K562 (cell line): ENCODE measurements around the gene ZNF541. TPM values are rescaled to one million over a fixed set of nuclear protein-coding genes. Genes with fewer than 3 reads are reported as not detected.
A peak's percentile ranks its signal among the peaks of the same experiment; 100 is the strongest.

Source experiments
- BCOR ChIP-seq: fragments of 450-650 bp; IDR thresholded peaks from 2 replicates; pipeline ENCODE4 v1.6.1; 2016
- ESRRA ChIP-seq: fragments of 450-650 bp; IDR thresholded peaks from 2 replicates; pipeline ENCODE4 v1.6.1; 2014; ENCODE audit warnings: low read depth, mild to moderate bottlenecking, moderate library complexity, borderline replicate concordance
- FOXP1 ChIP-seq: sonication (generic); formaldehyde crosslinking; IDR thresholded peaks from 2 replicates; pipeline ENCODE4 v1.8.0; 2022; ENCODE audit warnings: mild to moderate bottlenecking, missing genetic modification reagents
- GABPB2 ChIP-seq: fragments of 250-450 bp; sonication (Bioruptor Pico); conservative IDR thresholded peaks from 2 replicates; pipeline ENCODE4 v1.5.1; 2021; ENCODE audit warnings: mild to moderate bottlenecking
- GATAD2B ChIP-seq: fragments of 450-650 bp; IDR thresholded peaks from 2 replicates; pipeline ENCODE4 v1.6.1; 2017; ENCODE audit warnings: mild to moderate bottlenecking, borderline replicate concordance
- KAT7 ChIP-seq: sonication (generic); formaldehyde crosslinking; IDR thresholded peaks from 2 replicates; pipeline ENCODE4 v1.8.0; 2022; ENCODE audit warnings: missing genetic modification reagents, mild to moderate bottlenecking, borderline replicate concordance
- RAD21 ChIP-seq, 2 experiments: fragments of 250-450 bp in 1 of 2; fragments of 450-650 bp in 1 of 2; sonication (Bioruptor Pico) in 1 of 2; formaldehyde crosslinking in 1 of 2; IDR thresholded peaks in 1 of 2; conservative IDR thresholded peaks in 1 of 2; 2 replicates each; pipeline versions ENCODE4 v1.4.0 to v1.8.0; 2020 to 2022; ENCODE audit warnings: mild to moderate bottlenecking in 2 of 2, moderate library complexity in 1 of 2
- SAFB ChIP-seq: fragments of 200-400 bp; formaldehyde crosslinking; IDR thresholded peaks from 2 replicates; pipeline ENCODE4 v1.6.1; 2017; ENCODE audit warnings: low read depth, low read length, borderline replicate concordance
- SOX6 ChIP-seq: fragments of 450-650 bp; IDR thresholded peaks from 2 replicates; pipeline ENCODE4 v1.6.1; 2014; ENCODE audit warnings: mild to moderate bottlenecking
- TARDBP ChIP-seq: fragments of 450-650 bp; IDR thresholded peaks from 2 replicates; pipeline ENCODE4 v1.6.1; 2016
- YY1 ChIP-seq, 3 experiments: IDR thresholded peaks; 2 replicates each; pipeline ENCODE4 v1.6.1; 2011; ENCODE audit warnings: low read length in 2 of 3, mild to moderate bottlenecking in 2 of 3, moderate library complexity in 2 of 3, borderline replicate concordance in 1 of 3, control low read depth in 1 of 3, low read depth in 1 of 3; ENCODE audit not compliant: insufficient read depth in 3 of 3, insufficient replicate concordance in 2 of 3, control insufficient read depth in 1 of 3, insufficient read length in 1 of 3; ENCODE audit errors: extremely low read depth in 1 of 3
- ZNF740 ChIP-seq, 3 experiments: fragments of 200-800 bp in 1 of 3; sonication (Bioruptor generic) in 1 of 3; sonication (generic) in 1 of 3; formaldehyde crosslinking in 1 of 3; IDR thresholded peaks; 2 replicates each; pipeline versions ENCODE4 v1.6.1 to v1.8.0; 2016 to 2022; ENCODE audit warnings: mild to moderate bottlenecking in 2 of 3, missing compliant biosample characterization in 2 of 3, missing genetic modification characterization in 2 of 3, missing genetic modification reagents in 1 of 3
- polyA plus RNA-seq, 8 experiments: library from polyadenylated mRNA; depleted of rRNA in 4 of 8; stranded (reverse) in 5 of 8; unstranded in 3 of 8; fragments of >200 nt; fragmentation: Nextera tagmentation in 2 of 8; fragmentation: Illumina TruSeq in 1 of 8; extraction: Ambion mirVana in 2 of 8; extraction: Trizol in 1 of 8; gene quantifications; 2 replicates each; pipeline versions ENCODE4 v1.2.1 to v1.2.3, GENCODE V29; 2011 to 2014; ENCODE audit warnings: inconsistent platforms in 1 of 8, missing spikeins in 1 of 8
- total RNA-seq, 7 experiments: library from RNA; depleted of rRNA in 6 of 7; stranded (reverse); fragments of >200 nt in 6 of 7; fragmentation: Illumina TruSeq in 2 of 7; extraction: Trizol in 2 of 7; gene quantifications; 2 replicates each; pipeline versions ENCODE4 v1.2.1 to v1.2.3, GENCODE V29; 2011 to 2021; ENCODE audit warnings: low replicate concordance in 1 of 7
- TF ChIP-seq, protein P1 (sequence below): sonication (generic); formaldehyde crosslinking; IDR thresholded peaks from 2 replicates; pipeline ENCODE4 v1.8.1; 2023; ENCODE audit warnings: mild to moderate bottlenecking, missing genetic modification reagents
- TF ChIP-seq, protein P2 (sequence below), 2 experiments: fragments of 450-650 bp; IDR thresholded peaks; 2 replicates each; pipeline ENCODE4 v1.6.1; 2016
- TF ChIP-seq, protein P3 (sequence below), 2 experiments: fragments of 200-800 bp in 1 of 2; sonication (Bioruptor generic) in 1 of 2; sonication (generic) in 1 of 2; formaldehyde crosslinking in 1 of 2; IDR thresholded peaks in 1 of 2; conservative IDR thresholded peaks in 1 of 2; 2 replicates each; pipeline versions ENCODE4 v1.5.0 to v1.6.1; 2016 to 2020; ENCODE audit warnings: missing compliant biosample characterization in 1 of 2, missing genetic modification characterization in 1 of 2, missing genetic modification reagents in 1 of 2

Gene ZNF541
- total and polyA plus RNA-seq, 9 of the 15 experiments (the other 6 are each of a cell fraction or from before 2014, with no cell fraction given), result 0.04 to 0.11 (median 0.05) TPM; not detected in 1

DNA sequence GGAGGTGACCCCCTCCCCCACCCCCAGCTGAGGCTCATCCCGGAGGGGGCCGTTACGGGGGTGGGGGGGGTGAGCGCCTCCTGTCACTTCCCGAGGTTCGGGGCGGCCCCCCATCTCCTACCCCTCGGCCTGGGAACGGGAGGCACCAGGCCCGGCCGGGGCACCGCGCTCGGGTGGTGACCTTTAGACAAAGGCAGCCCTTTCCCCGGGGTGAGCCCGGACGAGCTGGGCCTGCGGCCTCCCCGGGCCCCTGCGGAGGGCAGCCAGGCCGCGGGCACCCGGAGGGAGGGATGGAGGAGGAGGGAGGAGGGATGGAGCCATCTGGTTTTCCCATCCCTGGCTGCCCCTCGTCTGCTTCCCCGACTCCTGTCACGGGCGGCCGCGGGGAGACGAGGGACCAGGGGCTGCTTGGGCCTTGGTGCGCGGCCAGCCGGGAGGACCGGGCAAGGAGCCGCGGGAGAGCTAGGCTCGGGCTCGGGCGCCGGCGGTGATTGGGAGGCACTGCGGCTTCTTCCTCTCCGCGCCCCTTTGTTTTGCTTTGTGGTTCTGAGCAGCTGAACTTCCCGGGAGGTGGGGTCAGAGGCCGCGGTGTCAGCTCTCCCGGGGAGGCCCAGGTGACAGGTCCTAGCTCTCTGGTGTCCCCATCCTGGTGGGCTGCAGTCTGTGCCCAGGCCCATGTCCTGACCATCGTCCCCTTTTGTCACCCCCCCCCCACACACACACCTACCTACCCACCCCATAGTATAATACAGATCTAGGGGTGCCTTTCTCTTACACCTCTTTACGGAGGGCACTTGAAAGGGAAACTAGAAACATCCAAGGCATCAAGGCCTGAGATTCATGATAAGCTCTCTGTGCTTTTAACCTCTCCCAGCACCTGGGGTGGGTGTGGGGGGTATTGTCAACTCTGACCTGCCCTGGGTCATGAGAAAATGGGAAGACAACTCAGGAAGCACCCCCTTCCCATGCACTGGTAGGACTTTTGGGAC, 37.3 kb upstream of the ZNF541 start (continued):
- TF ChIP-seq, protein P1, sequence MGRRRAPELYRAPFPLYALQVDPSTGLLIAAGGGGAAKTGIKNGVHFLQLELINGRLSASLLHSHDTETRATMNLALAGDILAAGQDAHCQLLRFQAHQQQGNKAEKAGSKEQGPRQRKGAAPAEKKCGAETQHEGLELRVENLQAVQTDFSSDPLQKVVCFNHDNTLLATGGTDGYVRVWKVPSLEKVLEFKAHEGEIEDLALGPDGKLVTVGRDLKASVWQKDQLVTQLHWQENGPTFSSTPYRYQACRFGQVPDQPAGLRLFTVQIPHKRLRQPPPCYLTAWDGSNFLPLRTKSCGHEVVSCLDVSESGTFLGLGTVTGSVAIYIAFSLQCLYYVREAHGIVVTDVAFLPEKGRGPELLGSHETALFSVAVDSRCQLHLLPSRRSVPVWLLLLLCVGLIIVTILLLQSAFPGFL (CRISPR knock-in tag), result no peak
- peak; percentile 42; the same call in 1 of the 2 replicates for TF ChIP-seq ESRRA
- no peak for TF ChIP-seq ZNF740 (CRISPR knock-in tag; IDR thresholded peaks at IDR 0.05)
- TF ChIP-seq ZNF740 (tag; IDR thresholded peaks at IDR 0.05), result no peak; a peak in 1 of 4 replicates
- no peak for TF ChIP-seq GABPB2
- no peak for TF ChIP-seq RAD21 (CRISPR knock-in tag; conservative IDR thresholded peaks at IDR 0.05 in 1 of 2, IDR thresholded peaks at IDR 0.05 in 1 of 2)
- TF ChIP-seq, protein P2, sequence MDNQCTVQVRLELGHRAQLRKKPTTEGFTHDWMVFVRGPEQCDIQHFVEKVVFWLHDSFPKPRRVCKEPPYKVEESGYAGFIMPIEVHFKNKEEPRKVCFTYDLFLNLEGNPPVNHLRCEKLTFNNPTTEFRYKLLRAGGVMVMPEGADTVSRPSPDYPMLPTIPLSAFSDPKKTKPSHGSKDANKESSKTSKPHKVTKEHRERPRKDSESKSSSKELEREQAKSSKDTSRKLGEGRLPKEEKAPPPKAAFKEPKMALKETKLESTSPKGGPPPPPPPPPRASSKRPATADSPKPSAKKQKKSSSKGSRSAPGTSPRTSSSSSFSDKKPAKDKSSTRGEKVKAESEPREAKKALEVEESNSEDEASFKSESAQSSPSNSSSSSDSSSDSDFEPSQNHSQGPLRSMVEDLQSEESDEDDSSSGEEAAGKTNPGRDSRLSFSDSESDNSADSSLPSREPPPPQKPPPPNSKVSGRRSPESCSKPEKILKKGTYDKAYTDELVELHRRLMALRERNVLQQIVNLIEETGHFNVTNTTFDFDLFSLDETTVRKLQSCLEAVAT (IDR thresholded peaks at IDR 0.05), result no peak
- TF ChIP-seq SOX6, result peak; percentile 32; the same call in 1 of the 2 replicates
- no peak for TF ChIP-seq YY1 (IDR thresholded peaks at IDR 0.05; ENCODE audit: borderline replicate concordance in 1 of 3, control insufficient read depth in 1 of 3, extremely low read depth in 1 of 3, insufficient read depth in 3 of 3, insufficient read length in 1 of 3, insufficient replicate concordance in 2 of 3, low read depth in 1 of 3, low read length in 2 of 3)
- no peak for TF ChIP-seq SAFB
- TF ChIP-seq, protein P3, sequence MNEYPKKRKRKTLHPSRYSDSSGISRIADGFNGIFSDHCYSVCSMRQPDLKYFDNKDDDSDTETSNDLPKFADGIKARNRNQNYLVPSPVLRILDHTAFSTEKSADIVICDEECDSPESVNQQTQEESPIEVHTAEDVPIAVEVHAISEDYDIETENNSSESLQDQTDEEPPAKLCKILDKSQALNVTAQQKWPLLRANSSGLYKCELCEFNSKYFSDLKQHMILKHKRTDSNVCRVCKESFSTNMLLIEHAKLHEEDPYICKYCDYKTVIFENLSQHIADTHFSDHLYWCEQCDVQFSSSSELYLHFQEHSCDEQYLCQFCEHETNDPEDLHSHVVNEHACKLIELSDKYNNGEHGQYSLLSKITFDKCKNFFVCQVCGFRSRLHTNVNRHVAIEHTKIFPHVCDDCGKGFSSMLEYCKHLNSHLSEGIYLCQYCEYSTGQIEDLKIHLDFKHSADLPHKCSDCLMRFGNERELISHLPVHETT (CRISPR knock-in tag; conservative IDR thresholded peaks at IDR 0.05 in 1 of 2, IDR thresholded peaks at IDR 0.05 in 1 of 2), result no peak
- no peak for TF ChIP-seq FOXP1 (CRISPR knock-in tag)
- TF ChIP-seq GATAD2B, result no peak
- no peak for TF ChIP-seq TARDBP
- 0 out of 2 replicates have a peak, but pooled peaks have one; percentile 20 for TF ChIP-seq BCOR
- TF ChIP-seq KAT7, result no peak
